Measurements from ENCODE around the gene MARVELD1.

Gene MARVELD1

GRCh38 chr10:97686301-97686961 lies 27.1 kb upstream of the MARVELD1 start:
- TF ChIP-seq GATA2 (IDR thresholded peaks at IDR 0.05; ENCODE audit: low read depth, low read length) (no peak), GATA3 (IDR thresholded peaks at IDR 0.05; ENCODE audit: low read depth, low read length) (no peak)

GRCh38 chr10:97686962-97687784 lies 26.4 kb upstream of the MARVELD1 start, which contains the start of gene AVPI1:
AVPI1 (minus strand) TSS chr10:97687241; CDS start chr10:97679905, 7,336 bp downstream.
- no peak for TF ChIP-seq GATA3 (IDR thresholded peaks at IDR 0.05; ENCODE audit: low read depth, low read length)
- no peak for TF ChIP-seq GATA2 (IDR thresholded peaks at IDR 0.05; ENCODE audit: low read depth, low read length)

- TF ChIP-seq GATA3 (IDR thresholded peaks at IDR 0.05; ENCODE audit: low read depth, low read length) (no peak), GATA2 (IDR thresholded peaks at IDR 0.05; ENCODE audit: low read depth, low read length) (no peak)
These were observed 25.4 kb upstream of the MARVELD1 start for GRCh38 chr10:97687785-97688781.

GRCh38 chr10:97689559-97690020 lies 23.9 kb upstream of the MARVELD1 start:
- no peak for TF ChIP-seq GATA2 (IDR thresholded peaks at IDR 0.05; ENCODE audit: low read depth, low read length)
- TF ChIP-seq GATA3 (IDR thresholded peaks at IDR 0.05; ENCODE audit: low read depth, low read length): no peak

GRCh38 chr10:97690133-97690532 lies 23.4 kb upstream of the MARVELD1 start:
- TF ChIP-seq GATA2 (IDR thresholded peaks at IDR 0.05; ENCODE audit: low read depth, low read length) (no peak), GATA3 (IDR thresholded peaks at IDR 0.05; ENCODE audit: low read depth, low read length) (no peak)

GRCh38 chr10:97701438-97702069 lies 12.0 kb upstream of the MARVELD1 start:
- no peak for TF ChIP-seq GATA3 (IDR thresholded peaks at IDR 0.05; ENCODE audit: low read depth, low read length)
- no peak for TF ChIP-seq GATA2 (IDR thresholded peaks at IDR 0.05; ENCODE audit: low read depth, low read length)

GRCh38 chr10:97703398-97704067 lies 10.0 kb upstream of the MARVELD1 start:
- TF ChIP-seq GATA3 (IDR thresholded peaks at IDR 0.05; ENCODE audit: low read depth, low read length) (no peak), GATA2 (IDR thresholded peaks at IDR 0.05; ENCODE audit: low read depth, low read length) (no peak)

- TF ChIP-seq GATA2 (IDR thresholded peaks at IDR 0.05; ENCODE audit: low read depth, low read length): no peak
- no peak for TF ChIP-seq GATA3 (IDR thresholded peaks at IDR 0.05; ENCODE audit: low read depth, low read length)
These were observed 9.2 kb upstream of the MARVELD1 start for GRCh38 chr10:97704341-97704740.

- no peak for TF ChIP-seq GATA2 (IDR thresholded peaks at IDR 0.05; ENCODE audit: low read depth, low read length)
- no peak for TF ChIP-seq GATA3 (IDR thresholded peaks at IDR 0.05; ENCODE audit: low read depth, low read length)
These were observed 8.4 kb upstream of the MARVELD1 start for GRCh38 chr10:97705006-97705670.

GRCh38 chr10:97707134-97707861 lies 6.2 kb upstream of the MARVELD1 start:
- TF ChIP-seq GATA3 (IDR thresholded peaks at IDR 0.05; ENCODE audit: low read depth, low read length) (no peak), GATA2 (IDR thresholded peaks at IDR 0.05; ENCODE audit: low read depth, low read length) (no peak)

- TF ChIP-seq GATA3 (IDR thresholded peaks at IDR 0.05; ENCODE audit: low read depth, low read length) (no peak), GATA2 (IDR thresholded peaks at IDR 0.05; ENCODE audit: low read depth, low read length) (no peak)
These were observed 5.4 kb upstream of the MARVELD1 start for GRCh38 chr10:97708167-97708566.

All from SH-SY5Y (cell line).